Cardiac fibroblast (primary cell): ENCODE measurements around the gene MYO7A.
A peak's percentile ranks its signal among the peaks of the same experiment; 100 is the strongest.

ENCODE experiments used
- DNase-seq, 2 donors: peaks; one replicate each; pipeline versions ENCODE4 v3.0.0 to v3.0.0-alpha.2; 2010; ENCODE audit warnings: low read depth in 2 of 2
- H3K4me3 ChIP-seq, 2 donors: replicated peaks in 1 of 2; 1 replicate in 1 of 2; 2 replicates in 1 of 2; pipeline ENCODE4 v1.5.1; 2011; ENCODE audit warnings: low read depth in 2 of 2, low read length in 2 of 2, mild to moderate bottlenecking in 2 of 2, moderate library complexity in 1 of 2
- CTCF ChIP-seq: IDR thresholded peaks from one replicate; pipeline ENCODE4 v1.5.1; 2011; ENCODE audit warnings: low read depth, mild to moderate bottlenecking, low read length, inconsistent platforms

The MYO7A gene

GRCh38 chr11:77217156-77217555 lies 89.1 kb downstream of the MYO7A start:
- no peak for DNase-seq
- H3K4me3 ChIP-seq, result no peak overlapping the region
- no peak for TF ChIP-seq CTCF

- no peak for DNase-seq
- no peak overlapping the region for H3K4me3 ChIP-seq
- TF ChIP-seq CTCF, result no peak
Observed at GRCh38 chr11:77223797-77224196, 95.8 kb downstream of the MYO7A start.

- no peak for TF ChIP-seq CTCF
- H3K4me3 ChIP-seq, result no peak overlapping the region
- no peak for DNase-seq
Observed at GRCh38 chr11:77230878-77231605, 103.0 kb downstream of the MYO7A start.

- no peak overlapping the region for H3K4me3 ChIP-seq
- DNase-seq, result no peak
- TF ChIP-seq CTCF, result no peak
Observed at GRCh38 chr11:77231800-77232199, 103.8 kb downstream of the MYO7A start.

GRCh38 chr11:77232242-77232641 lies 104.2 kb downstream of the MYO7A start:
- no peak for DNase-seq
- TF ChIP-seq CTCF, result no peak
- no peak overlapping the region for H3K4me3 ChIP-seq

- no peak for TF ChIP-seq CTCF
- H3K4me3 ChIP-seq, result no peak overlapping the region
- DNase-seq, result no peak
Observed at GRCh38 chr11:77233011-77233410, 105.0 kb downstream of the MYO7A start.

- H3K4me3 ChIP-seq, result no peak overlapping the region
- peak in 1 of 2 donors; percentile 6 for DNase-seq
- no peak for TF ChIP-seq CTCF
Observed at GRCh38 chr11:77236901-77237300, 108.9 kb downstream of the MYO7A start.
